ENCODE results near the gene TREML2.

DNA sequence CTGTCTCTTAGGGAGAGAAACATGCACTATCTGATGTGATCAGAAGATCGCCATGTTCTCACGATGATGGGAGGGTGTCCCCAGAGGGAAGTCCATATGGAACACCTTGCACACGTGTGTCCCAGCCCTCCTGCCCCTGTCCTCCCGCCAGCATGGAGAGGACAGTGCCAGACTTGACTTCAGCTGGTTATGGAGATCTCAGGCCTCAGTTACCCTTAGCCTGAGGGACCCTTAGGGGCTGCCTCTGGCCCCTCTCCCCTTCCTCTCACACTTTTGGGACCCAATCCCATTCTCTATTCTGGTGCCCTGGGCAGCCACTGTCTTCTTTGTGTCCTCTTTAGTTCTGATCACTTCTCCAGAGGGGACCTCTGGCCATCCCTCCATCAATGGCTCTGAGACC, 28.8 kb upstream of the TREML2 start:
- TF ChIP-seq, protein P1, sequence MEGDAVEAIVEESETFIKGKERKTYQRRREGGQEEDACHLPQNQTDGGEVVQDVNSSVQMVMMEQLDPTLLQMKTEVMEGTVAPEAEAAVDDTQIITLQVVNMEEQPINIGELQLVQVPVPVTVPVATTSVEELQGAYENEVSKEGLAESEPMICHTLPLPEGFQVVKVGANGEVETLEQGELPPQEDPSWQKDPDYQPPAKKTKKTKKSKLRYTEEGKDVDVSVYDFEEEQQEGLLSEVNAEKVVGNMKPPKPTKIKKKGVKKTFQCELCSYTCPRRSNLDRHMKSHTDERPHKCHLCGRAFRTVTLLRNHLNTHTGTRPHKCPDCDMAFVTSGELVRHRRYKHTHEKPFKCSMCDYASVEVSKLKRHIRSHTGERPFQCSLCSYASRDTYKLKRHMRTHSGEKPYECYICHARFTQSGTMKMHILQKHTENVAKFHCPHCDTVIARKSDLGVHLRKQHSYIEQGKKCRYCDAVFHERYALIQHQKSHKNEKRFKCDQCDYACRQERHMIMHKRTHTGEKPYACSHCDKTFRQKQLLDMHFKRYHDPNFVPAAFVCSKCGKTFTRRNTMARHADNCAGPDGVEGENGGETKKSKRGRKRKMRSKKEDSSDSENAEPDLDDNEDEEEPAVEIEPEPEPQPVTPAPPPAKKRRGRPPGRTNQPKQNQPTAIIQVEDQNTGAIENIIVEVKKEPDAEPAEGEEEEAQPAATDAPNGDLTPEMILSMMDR (IDR thresholded peaks at IDR 0.05): no peak
- TF ChIP-seq POLR2A (IDR thresholded peaks at IDR 0.05; ENCODE audit: low read depth): no peak
